Activated T-cell treated with anti-CD3 and anti-CD28 coated beads for 4 hours (primary cell): ENCODE measurements around the gene ADPRHL1.
"Not testable (repeated sequence)": the region's sequence is repeated elsewhere in the genome, so short reads cannot be mapped to it uniquely, and the experiment has no call there.

Experiments
- DNase-seq: peaks from one replicate; pipeline ENCODE4 v3.0.0-alpha.2; 2020

The ADPRHL1 gene

DNA sequence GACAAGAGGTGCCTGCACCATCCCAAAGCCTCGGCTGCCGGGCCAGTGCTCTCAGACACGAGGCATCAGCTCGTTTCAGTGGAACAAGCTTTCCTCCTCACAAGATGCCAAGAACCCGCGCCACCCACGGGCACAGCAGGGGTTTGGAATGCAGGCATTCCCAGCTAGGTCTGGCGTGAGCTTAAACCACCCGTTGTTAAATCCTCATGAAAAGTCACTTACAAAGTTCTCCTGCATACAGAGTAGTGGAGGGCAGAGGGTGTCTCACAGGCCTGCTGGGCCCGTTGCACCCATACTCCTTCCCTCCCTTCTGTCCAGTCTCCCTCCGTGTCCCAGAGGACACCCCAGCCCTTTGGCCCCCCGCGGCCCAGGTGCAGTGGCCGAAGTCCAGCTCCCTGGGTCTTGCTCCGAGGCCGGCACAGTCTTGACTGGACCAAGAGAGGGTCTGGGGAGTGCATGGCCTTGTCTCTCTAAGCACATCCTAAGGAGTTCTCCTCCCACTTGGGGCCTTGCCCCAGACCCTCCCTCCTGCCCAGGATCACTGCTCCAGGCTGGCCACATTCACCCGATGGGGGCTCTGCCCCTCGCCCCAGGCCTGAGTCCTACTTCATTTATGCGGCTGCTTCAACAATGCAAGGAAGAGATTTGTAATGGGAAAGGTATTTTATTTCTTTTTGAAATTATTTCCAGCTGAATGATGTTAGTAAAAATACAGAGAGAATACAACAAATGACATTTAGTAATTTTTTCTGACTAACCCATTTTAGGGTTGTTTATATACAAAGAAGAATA, 54.1 kb downstream of the ADPRHL1 start:
- no peak for DNase-seq

DNA sequence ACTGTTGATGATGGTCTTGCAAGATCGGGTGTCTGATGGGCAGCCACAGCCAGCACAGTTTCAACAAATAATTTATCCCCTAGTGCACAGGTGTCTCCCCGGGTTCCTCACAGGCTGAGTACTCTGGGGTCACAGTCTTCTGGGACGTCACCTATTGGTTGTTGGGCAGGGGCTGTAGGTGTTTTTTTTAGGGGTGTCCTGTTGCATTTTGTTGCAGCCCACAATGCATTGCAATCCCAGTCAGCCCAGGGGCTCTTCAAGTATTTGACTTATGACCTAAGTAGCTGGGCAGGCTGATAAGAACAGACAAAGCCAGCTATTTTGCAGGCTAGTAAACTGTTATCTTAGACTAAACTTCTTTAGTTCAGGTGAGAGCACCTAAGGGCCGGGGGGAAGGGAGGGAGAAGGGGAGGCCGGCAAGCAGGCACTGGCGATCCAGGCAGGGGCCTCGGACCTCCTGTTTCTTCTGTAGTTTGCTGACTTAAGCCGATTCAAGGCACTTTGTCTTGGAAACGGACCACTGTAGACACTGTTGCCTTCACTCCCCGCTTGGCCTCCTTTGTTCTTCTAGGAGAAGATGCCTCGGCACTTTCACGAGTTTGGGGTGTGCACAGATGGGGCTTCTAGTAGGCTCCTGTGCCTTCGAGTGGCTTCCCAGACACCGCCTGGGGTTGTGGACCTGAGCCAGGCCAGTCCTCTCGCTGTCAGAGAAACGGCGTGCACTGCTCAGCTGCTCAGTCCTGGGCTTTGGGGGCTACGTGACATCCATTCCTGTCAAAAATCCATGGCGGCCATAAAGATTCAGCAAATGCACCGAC, 55.5 kb downstream of the ADPRHL1 start:
- no peak for DNase-seq

DNA sequence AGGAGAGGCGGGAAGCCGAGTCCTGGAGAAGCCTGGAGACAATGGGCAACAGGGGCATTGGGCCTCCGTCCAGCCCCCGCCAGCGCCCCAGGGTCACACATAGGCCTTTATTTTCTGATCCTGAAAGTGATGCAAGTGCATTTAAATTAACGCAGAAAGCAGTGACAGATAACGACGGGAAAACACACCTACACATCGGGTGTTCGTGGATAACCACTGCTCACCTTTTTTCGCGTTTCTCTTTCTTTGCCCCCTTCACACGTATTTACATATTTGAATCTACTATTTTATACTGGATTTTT, 59.0 kb downstream of the ADPRHL1 start:
- DNase-seq = no peak

DNA sequence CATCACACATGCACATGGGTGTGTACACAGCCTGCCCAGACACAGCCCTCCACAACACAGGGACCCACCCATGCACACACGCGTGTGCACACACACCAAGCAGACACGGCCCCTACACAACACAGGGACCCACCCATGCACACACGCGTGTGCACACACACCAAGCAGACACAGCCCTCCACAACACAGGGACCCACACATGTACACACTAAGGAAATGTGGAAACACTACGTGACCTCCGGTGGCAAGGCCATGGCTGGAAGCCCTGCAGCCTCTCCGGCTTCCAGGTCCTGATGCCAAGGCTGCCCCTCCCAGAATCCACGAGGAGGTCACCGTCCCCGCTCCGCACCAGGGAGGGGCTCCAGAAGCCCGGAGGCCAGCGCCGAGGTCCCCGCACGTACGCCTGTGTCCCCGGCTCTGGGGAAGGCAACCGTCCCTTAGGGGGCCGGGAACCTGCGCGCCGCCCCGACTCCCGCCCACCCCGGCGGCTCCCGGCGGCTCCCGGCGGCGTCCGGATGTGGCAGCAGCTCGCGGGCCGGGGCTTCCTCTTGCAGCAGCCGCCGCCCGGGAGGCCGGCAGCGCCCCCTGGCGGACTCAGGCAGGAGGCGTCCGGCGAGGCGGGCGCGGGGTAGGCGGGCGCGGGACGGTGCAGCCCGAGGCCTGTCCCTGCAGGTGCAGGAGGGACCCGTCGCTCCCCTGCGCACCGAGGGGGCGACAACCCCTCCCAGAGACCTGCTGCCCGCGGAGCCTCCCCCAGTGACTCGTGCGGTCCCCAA, 59.5 kb downstream of the ADPRHL1 start:
- peak; percentile 73 for DNase-seq

DNA sequence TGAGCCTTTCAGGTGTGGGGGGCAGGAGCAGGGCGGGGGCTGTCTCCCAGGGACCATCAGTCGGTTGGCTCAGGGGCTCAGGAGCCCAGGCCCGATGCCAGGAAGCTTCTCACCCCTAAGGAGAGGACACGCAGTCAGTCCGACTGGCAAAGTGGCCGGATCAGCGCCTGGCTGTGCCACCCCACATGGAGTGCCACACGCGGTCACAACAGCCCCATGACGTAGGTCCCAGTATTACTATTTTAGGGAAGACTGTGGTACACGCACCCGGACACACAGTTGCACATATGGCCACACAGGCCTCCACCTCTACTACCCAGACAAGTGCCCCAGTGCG, 60.1 kb downstream of the ADPRHL1 start:
- DNase-seq = no peak

DNA sequence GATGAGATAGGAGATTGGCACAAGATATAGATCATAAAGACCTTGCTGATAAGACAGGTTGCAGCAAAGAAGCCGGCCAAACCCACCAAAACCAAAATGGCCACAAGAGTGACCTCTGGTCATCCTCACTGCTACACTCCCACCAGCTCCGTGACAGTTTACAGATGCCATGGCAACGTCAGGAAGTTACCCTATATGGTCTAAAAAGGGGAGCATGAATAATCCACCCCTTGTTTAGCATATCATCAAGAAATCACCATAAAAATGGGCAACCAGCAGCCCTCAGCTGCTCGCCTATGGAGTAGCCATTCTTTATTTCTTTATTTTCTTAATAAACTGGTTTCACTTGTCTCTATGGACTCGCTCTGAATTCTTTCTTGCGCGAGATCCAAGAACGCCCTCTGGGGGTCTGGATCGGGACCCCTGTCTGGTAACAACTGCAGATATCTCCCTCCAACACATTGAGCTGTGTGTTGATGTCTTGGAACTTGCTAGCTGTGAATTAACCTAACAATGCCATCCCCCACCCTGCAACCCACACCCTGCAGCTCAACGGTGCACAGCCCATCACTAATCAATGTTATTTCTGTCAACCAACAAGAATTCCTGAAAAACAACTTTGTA, 62.3 kb downstream of the ADPRHL1 start:
- no peak for DNase-seq

DNA sequence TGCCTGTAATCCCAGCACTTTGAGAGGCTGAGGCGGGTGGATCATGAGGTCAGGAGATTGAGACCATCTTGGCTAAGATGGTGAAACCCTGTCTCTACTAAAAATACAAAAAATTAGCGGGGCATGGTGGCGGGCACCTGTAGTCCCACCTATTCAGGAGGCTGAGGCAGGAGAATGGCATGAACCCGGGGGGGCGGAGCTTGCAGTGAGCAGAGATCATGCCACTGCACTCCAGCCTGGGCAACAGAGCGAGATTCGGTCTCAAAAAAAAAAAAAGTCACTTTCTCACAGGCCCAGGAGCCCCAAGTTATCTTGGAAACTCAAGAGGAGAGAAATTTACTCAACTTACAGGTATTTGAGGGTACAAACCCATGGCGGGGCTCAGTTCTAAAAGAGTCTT, 63.7 kb downstream of the ADPRHL1 start:
- DNase-seq = not testable (repeated sequence)

DNA sequence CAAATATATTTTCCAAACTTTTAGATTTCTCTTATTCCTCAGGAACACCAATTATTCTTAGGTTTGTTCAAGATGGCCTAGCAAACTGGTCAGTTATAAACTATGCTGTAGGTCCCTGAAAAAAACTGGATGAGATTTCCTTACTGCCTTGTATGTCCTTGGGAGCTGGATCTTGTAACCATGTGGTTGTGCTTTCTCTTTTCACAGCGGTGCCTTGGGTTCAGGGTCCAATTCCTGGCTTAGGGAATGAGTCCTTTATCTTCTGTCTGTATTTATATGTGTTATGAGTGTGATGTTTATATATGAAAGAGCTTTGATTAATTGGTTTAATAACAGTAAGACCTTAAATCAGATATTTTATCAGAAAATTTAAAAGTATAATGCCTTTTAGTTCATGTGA, 65.9 kb downstream of the ADPRHL1 start:
- DNase-seq = no peak

DNA sequence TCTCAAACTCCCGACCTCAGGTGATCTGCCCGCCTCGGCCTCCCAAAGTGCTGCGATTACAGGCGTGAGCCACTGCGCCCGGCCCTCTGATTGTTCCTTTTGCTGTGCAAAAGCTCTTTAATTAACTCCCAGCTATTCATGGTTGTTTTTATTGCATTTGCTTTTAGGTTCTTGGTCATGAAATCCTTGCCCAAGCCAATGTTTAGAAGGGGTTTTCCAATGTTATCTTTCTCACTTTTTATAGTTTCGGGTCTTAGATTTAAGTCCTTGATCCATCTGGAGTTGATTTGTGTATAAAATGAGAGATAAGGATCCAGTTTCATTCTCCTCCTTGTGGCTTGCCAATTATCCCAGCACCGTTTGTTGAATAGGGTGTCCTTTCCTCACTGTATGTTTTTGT, 70.2 kb downstream of the ADPRHL1 start:
- no peak for DNase-seq

DNA sequence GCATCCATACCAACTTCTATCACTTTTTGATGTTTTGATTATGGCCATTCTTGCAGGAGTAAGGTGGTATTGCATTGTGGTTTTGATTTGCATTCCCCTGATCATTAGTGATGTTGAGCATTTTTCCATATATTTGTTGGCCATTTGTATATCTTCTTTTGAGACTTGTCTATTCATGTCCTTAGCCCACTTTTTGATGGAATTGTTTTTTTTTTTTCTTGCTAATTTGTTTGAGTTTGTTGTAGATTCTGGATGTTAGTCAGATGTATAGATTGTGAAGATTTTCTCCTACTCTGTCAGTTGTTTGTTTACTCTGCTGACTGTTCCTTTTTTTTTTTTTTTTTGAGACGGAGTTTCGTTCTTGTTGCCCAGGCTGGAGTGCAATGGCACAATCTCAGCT, 70.7 kb downstream of the ADPRHL1 start:
- DNase-seq = not testable (repeated sequence)

DNA sequence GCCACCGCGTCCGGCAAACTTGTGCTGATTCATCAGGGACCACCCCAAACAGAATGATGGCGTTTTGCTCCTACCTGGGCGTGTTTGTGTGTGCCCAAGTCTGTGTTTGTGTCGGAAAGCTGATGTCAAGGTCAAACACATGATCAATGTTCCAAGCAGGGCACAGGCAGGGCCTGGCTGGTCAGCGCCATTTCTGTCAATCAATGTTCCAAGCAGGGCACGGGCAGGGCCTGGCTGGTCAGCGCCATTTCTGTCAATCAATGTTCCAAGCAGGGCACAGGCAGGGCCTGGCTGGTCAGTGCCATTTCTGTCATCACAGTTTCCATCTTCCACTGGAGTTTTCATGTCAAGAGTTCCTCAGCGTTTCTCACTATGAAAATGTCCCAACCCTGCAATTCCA, 74.5 kb downstream of the ADPRHL1 start:
- no peak for DNase-seq

DNA sequence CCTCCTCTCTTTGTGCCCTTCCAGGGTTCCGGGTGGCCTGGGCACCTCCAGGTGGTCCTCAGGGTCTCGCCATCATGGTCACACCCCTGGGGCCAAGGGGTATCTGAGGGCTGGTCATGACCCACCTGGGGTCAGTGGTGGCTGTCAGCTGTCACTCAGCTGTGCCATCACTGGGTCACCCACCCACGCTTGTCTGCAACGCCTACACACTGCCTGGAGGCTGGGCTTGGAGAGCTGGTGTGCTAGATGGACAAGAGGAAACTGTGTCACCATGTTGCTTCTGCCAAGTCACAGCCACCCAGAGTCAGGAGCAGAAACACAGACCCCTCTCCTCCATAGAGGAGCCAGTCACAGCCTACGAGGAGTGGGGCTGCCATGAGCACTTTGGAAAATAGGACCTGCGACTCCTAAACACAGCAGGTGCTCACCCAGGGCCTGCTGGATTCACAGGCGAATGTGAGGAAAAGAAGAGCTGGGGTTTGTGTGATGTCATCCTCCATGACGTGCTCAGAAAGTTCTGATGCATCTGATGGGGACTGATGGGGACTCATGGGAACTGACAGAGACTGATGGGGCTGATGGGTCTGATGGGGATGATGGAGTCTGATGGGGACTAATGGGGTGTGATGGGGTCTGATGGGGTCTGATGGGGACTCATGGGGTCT, 78.6 kb downstream of the ADPRHL1 start:
- DNase-seq = no peak

DNA sequence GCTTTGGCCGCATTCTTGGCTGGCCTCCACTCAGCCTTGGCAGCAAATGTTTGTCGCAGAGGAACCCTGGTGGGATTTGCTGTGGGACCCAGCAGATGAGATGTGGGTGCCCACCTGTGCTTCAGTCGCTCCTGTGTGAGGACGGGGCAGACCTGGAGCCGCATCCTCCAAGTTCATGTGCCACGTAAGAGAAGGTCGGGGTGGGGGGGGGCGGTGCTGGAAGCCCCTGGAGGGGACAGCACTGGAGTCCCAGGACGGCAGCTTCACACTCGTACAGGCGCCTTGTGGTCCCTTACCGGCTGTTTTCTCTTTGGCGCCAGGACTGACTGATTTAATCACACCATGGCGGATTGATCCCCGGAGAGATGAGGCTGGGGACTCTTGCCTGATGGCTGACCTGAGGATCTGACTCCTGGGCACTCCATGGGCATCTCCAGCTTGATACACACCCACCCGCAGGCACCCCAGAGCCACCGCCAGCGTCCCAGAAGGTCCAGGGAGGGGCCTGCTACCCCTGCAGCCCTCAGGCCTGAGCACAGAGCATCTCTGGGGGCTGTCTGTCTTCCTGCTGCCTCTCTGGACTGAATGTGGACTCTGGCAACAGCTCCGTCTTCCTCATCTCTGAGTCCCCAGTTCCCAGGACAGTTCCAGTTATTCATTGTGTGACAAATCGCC, 79.3 kb downstream of the ADPRHL1 start:
- DNase-seq = no peak

DNA sequence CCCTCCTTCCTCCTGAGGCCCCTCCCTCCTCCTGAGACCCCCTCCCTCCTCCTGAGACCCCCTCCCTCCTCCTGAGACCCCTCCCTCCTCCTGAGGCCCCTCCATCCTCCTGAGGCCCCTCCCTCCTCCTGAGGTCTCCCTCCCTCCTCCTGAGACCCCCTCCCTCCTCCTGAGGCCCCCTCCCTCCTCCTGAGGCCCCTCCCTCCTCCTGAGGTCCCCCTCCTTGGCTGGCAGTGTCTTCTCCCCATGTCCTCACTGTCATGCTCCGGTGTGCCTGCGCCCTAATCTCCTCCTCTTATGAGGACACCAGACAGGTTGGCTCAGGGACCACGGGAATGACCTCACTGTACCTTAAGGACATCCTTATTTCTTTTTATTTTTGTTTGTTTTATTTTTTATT, 81.6 kb downstream of the ADPRHL1 start:
- DNase-seq = not testable (repeated sequence)

DNA sequence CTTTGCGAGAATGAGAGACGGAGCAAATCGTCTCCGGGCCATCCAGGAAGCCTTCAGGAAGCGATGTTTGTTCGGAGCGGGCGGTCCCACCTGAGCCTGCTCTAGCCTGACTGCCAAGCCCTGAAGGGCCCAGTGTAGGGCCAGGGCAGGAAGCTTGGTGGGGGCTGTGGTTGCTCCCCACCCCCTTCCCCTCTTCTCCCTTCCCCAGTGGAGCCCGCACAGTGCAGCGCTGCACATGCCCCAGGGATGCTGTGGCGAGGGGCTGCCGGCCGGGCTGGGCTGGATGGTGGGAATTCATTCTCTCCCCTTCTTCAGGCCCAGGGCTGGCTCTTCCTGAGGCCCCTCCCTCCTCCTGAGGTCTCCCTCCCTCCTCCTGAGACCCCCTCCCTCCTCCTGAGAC, 82.2 kb downstream of the ADPRHL1 start:
- DNase-seq = no peak

DNA sequence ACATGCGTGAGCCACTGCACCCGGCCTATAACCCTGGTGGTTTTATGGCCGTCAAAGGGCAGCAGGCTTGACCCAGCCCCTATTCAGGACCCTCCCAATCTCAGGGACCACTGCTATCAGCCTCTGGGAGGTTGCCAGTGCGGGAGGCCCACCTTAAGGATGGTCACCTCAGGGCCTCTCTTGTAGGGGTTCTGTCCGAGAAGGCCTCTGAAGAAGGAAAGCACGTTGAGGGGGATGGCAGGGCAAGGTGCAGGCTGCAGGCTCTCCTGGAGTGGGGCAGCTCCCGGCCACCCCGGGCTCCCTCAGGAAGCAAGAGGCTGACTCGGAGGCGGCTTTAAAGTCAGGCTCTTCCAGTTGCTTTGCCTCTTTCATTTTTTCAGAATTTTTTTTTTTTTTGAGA, 83.4 kb downstream of the ADPRHL1 start:
- no peak for DNase-seq

DNA sequence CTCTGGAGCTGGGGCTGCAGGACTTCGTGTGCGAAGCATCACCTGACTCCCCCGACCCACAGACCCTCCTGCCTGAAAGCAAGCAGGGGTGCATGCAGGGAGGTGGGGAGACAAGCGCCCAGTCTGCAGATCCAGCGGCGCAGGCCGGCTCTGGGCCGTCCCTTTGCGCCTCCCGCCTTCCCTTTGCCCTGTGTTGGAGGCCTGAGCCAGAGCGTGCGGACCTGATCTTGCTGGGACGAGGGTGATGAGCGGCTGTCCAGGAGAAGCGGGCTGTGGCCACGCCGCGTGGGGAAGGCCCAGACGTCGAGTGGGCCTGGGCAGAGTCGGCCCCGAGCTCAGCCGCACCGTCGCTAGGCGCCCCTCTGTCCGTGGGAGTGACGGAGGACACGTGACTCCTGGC, 84.1 kb downstream of the ADPRHL1 start:
- DNase-seq = no peak

DNA sequence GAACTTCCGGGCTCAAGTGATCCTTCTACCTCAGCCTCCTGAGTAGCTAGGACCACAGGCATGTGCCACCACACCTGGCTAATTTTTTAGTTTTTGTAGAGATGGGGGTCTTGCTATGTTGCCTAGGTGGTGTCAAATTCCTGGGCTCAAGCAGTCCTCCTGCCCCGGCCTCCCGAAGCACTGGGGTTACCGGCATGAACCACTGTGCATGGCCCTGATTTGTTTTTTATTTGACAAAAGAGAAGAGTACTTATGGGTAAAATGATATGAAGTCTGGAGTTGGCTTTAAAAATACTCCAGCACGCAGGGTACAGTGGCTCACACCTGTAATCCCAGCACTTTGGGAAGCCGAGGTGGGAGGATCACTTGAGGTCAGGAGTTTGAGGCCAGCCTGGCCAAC, 84.9 kb downstream of the ADPRHL1 start:
- not testable (repeated sequence) for DNase-seq

DNA sequence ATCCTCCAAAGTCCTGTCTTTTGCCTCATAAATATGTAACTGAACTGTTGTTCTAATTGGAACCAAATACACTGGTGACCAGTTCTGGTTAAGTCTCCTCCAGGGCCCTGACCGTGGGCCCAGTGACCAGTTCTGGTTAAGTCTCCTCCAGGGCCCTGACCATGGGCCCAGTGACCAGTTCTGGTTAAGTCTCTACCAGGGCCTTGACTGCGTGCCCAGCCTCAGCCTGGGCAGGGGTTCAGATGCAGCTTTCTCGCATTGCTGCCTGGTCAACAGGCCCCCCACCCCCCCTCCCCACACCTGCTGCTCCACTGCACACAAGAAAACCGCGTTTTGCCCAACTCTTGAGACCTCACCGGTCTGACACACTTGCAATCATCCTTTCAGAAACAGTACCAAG, 85.5 kb downstream of the ADPRHL1 start:
- no peak for DNase-seq

DNA sequence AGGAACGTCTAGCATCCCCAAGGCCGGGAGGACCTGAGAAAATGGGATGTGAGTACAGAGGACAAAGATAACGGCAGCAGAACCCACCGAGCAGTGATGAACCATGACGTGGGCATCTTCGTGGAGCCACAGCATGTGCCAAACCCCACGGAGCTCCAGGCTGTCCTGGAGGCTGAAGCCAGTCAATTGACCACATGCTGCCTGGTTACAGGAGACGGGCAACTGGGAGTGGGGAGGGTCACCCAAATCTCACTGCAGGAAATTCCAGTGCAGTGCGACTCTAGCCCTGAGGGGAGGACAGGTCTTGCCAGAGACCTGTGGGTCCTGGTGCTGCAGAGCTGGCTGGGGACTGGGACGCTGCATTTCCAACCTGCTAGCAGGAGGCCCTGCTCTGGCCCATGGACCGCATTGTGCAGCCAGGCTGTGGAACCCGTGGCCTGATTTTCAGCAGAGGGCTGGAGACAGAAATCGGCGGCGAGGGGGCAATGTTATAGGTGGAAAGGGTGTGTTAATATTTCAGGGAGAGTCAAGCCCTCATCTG, 86.2 kb downstream of the ADPRHL1 start:
- no peak for DNase-seq

DNA sequence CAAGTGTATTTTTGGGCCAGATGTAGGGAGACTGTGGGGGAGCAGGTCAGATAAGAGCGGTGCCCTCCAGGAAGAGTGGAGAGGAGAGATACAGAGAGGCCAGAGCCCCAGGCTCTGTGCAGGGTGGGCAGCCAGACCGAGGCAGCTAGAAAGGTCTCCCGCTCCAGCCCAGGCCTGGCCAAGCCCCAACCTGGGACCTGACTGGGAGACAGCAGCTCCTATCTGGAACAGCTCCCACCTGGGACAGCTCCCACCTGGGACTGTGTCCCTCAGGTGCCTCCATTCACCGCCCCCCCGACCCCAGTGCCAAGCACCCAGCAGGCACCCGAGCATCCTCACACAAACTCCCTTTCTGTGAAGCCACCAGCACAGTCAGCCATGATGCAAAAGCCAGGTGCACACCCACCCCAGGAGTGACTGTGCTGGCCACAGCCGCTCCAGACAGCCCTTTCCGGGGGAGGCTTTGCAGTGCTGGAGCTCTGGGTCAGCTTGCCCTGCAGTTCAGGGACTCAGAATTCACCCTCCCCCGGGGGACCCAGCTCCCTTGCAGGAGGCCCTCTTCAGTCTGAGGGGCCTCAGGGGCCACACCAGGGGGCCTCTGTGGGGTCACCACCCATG, 87.2 kb downstream of the ADPRHL1 start:
- no peak for DNase-seq

DNA sequence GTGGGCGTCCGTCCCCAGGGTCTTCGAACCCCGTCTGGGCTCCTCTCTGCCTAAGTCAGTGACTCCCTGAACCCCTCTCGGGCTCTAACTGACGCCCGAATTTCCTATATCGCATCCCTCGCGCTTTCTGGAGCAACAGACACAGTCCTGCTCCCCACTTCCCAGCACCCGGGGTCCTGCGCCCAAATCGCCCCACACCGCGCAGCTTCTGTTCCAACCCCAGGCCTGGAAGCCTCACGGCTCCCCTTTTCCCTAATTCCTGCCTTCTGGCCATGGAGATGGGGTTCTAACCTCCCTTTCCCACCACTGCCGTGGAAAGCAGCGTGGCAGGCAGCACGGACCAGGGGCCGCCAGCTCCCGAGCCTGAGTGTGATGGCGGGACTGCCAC, 87.7 kb downstream of the ADPRHL1 start:
- no peak for DNase-seq
